ENCODE data around the gene LAP3.
A peak's percentile ranks its signal among the peaks of the same experiment; 100 is the strongest.
"Not testable (repeated sequence)": the region's sequence is repeated elsewhere in the genome, so short reads cannot be mapped to it uniquely, and the experiment has no call there.

Gene LAP3

DNA sequence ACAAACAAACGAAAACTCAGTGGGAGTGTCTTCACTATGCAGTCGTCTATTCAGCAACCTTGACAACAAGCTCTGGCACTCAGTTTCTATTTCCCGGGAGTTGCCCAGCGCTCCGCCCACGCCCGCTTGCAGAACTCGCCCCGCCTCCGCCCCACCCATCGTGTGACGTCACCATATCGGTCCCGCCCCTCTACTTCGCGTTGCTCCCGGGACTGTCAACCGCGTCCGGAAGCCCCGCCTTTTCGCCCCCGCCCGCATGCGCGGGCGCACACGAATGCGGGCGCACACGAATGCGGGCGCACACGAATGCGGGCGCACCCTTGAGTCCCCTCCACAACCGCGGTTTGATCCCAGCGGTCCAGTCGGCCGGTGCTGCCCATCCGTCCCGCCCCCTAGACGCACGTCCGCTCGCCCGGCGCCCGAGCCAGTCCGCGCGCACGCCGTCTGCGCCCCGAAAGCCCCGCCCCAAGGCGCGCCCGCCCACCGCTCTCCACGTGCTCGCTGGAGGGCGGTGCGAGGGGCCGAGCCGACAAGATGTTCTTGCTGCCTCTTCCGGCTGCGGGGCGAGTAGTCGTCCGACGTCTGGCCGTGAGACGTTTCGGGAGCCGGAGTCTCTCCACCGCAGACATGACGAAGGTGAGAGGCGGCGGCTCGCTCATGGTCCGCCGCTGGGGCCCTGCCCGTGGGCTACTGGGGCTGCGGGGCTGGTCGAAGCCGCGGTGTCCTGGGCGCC, at the start of gene LAP3:
Gene LAP3 (plus strand): TSS at position 267 of the 733 bp plus-strand sequence. CDS start 268 bp downstream, at position 535.
- peak; percentile 97 for DNase-seq (ENCODE audit: low spot score)

DNA sequence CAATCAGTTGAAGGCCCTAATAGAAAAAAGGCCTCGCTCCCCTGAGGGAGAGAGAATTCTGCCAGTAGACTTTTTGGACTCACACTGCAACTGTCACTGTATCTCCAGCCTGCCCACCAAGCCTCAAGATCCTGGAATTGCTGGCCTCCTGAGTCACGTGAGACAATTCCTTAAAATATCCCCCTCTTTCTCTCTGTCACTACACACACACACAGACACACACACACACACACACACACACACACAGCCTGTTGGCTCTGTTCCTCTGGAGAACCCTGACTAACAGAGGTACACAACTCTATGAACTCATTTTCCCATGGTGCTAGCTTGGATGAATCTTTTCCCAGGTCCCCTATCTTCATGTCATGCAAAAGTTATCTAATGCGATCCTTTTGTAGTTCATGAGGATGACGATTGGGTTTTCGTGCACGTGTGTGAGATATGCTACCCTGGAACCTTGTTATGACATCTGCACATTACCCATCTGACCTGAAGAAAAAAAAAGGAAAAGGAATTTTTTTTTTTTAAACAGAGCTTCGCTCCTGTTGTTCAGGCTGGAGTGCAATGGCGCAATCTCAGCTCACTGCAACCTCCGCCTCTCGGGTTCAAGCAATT, 48.3 kb upstream of the LAP3 start:
- DNase-seq (ENCODE audit: low spot score) = no peak

DNA sequence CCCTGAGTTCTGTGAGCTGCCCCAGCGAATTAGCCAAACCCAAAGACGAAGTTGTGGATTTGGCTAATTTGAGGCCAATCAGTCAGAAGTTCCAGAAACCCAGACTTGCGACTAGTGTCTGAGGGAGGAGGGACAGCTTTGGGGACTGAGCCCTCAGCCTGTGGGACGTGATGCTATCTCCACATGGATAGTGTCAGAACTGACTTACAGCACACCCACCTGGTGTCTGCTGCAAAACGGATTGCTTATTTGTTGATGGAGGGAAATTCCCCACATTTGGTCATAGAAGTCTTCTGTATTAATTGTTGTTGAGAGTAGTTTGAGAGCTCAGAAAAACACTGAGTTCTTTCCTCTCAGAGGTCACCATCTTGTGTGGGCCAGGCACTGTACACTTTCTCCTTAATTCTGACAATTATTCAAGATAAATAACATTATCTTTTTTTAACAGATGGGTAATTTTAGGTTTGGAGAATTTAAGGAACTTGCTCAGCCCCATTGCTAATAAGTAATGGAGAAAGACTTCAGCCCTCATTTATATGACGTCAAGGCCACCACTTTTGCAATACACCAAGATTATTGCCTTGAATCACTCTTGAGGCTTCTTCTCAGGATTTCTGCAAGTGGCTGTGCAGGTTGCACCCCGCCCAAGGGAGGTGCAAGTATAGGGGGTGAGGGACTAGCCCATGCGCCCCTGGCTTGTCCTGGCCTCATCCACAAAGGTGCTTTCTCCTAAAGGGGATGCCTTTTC, 45.3 kb upstream of the LAP3 start:
- DNase-seq (ENCODE audit: low spot score) = no peak

DNA sequence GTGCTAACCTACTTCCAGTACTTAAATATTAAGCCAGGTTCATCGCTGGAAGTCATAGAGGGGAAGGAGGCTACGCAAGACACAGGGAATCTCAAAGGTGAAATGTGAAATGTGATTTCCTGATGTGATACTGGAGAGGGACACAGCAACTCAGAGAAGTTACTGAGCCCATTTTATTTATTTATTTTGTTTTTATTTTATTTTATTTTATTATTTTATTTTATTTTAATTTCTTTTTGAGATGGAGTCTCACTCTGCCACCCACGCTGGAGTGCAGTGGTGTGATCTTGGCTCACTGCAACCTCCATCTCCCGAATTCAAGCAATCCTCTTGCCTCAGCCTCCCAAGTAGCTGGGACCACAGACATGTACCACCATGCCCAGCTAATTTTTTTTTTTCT, 42.3 kb upstream of the LAP3 start:
- no peak for DNase-seq (ENCODE audit: low spot score)

DNA sequence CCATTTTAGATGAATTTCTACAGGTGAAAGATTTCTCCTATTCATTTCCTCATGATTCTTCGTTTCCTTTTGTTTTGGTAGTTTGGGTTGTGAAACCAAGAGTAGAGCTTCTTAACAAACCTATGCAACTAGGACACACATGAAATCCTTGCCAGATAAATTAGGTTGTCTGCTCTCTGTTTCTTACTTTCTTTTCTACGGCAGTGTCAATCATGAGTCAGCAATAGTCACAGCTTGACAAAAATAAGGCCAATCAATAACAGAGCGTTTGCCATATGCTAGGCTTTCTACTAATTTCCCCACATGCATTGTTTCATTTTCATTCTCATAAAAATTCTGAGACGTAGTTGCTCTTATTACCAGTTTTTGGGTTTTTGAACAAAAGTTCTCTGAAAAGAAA, 41.8 kb upstream of the LAP3 start:
- DNase-seq (ENCODE audit: low spot score) = no peak

DNA sequence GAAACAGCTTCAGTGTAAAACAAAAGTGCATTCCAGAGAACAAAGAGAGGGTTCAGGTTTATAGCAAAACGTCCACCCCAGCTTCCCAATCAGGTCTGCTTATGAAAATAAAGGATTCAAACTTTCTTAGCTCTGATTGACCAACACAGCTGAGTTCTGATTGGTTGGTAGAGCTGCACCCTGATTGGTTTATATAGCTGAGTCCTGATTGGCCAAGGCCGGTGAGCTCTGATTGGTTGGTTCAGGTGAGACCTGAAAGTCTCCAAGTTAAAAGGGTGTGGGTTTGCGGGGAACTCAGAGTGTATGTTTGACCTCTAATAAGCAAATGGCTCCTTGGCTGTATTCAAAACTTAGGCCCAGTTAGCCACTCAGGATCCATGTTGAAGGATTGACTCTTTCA, 41.1 kb upstream of the LAP3 start:
- no peak for DNase-seq (ENCODE audit: low spot score)

DNA sequence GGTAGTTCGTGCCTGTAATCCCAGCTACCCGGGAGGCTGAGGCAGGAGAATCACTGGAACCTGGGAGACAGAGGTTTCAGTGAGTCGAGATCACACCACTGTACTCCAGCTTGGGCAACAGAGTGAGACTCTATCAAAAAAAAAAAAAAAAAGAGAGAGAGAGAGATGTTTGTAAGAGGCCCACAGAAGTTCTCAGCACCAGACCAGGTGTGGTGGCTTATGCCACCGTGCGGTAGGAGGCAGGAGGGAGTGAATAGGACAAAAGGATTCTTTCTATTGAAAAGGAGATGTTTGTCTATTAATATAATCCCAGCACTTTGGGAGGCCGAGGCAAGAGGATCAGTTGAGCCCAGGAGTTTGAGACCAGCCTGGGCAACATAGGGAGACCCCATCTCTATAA, 39.9 kb upstream of the LAP3 start:
- not testable (repeated sequence) for DNase-seq (ENCODE audit: low spot score)

DNA sequence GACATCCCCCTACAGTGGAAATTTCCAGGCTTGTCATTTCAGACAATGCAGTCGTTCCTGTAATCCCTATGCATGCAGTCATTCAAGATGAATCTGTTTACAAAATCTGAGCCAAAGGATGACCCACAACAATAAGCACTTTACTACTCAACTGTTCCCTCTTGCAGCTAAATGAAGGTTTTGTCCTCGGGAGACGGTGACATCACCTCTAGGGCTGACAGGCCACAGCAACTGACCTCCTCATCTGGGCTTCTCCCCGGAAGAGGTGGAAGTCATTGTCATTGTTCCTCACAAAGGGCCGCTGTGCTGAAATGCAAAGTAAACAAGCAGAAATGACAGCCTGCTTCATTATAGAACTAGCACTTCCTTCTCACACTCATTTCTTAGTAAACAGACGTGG, 32.8 kb upstream of the LAP3 start:
- peak; percentile 100 for DNase-seq (ENCODE audit: low spot score)

DNA sequence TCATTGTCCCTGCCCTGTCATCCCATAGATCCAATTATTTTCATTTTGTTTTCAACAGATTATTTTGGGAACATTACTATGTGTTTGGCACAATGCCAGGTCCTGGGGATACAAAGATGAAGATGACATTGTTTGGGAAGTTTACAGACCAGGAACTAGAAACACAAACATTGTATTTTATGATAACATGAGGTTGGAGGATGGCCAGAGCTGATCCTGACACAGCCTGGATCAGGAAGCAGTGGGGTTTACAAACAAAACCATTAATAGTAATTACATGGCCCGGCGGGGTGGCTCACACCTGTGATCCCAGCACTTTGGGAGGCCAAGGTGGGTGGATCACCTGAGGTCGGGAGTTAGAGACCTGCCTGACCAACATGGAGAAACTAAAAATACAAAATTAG, 32.2 kb upstream of the LAP3 start:
- DNase-seq (ENCODE audit: low spot score) = peak; percentile 91

DNA sequence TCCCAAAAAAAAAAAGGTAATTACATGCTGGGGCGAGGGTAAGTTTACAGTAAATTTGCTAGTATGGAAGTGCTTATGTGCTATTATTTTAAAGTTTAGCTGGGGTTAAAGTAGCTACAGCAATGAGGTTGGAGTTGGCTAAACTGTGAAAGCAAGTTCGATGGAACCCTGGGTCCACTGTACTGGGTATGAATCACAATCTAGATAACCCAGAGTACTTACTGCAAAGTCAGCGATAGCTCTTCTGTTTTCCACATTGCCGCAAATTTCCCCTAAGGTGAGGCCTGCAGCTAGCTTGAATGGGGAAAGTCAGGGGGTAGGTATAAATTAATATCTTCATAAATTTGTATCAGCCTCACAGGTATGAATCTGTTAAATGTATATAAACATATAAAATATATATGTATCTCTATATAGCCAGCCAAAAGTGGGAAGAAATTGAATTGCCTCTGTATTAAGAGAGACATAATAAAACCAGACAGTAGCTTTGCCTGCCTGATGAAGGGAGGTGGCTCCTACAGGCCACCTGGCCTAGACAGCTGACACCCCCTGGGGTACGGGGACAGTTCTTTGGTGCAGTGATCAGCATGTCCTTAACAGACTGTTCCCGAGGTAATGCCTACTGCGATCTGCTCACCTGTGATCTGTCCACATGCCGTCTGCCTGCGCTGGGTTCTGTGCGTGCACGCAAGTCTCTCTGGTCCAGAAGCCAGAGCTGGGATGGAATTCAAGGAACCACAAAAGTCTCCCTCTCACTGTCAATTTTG, 31.4 kb upstream of the LAP3 start:
- DNase-seq (ENCODE audit: low spot score) = peak; percentile 46

DNA sequence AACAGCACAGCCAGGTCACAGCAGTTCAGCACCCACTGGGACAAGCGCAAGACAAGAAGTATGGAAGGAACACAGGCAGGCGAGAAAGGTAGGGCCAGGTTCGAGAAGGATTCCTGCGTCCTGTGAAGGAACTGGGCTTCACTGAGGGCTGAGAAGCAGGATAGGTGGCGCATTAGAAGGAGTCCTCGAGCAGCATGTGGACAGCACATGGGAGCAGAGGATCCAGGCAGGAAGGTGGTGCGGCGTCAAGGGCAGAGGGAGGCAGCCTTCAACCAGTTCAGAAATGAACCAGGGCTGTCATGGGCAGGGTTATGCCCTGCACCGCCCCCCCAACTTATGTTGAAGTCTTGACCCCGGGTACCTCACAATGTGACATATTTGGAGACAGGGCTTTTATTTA, 30.8 kb upstream of the LAP3 start:
- no peak for DNase-seq (ENCODE audit: low spot score)

DNA sequence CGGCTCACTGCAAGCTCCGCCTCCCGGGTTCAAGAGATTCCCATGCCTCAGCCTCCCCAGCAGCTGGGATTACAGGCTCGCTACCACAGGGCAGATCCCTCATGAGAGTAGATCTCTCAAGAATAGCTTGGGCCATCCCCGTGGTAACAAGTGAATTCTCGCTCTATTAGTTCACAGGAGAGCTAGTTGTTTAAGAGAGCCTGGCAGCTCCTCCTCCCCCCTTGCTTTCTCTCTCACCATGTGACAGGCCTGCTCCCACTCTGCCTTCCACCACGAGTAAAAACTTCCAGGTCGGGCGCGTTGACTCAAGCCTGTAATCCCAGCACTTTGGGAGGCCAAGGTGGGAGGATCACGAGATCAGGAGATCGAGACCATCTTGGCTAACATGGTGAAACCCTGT, 30.3 kb upstream of the LAP3 start:
- no peak for DNase-seq (ENCODE audit: low spot score)

DNA sequence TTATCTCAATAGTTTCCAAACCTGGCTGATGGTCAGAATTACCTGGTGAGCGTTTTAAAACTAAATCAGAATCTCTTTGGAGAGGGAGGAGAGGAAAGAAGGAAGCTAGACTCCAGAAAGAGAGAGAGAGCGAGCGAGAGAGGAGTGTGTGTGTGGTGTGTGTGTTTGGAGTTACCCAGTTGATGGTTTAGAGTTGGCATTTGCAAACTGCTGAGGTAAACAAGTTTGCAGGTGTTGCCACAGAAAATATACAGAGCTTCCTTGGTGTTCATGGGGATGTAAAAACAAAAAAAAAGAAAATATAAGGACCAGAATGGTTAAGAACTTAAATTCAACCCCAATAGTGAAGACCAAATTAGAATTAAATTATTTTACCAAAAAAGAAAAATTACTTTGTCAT, 26.4 kb upstream of the LAP3 start:
- no peak for DNase-seq (ENCODE audit: low spot score)

DNA sequence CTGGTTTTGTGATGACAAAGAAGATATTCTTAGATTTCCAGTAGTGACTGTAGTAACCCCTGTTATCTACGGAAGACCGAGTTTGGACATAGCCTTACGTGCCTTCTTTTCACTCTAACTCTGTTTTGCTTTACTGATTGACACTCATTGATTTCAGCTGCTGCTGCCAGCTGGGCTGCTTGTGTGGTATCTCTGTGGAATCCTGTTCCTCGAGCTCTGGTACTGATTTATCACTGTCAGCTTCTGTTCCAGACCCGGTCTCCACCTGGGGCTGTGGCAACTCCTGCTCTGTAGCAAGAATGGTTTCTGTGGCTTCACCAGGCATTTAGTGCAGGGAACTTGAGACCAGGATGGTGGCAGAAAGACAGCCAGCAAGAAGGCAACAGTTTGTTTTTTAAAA, 24.6 kb upstream of the LAP3 start:
- no peak for DNase-seq (ENCODE audit: low spot score)

DNA sequence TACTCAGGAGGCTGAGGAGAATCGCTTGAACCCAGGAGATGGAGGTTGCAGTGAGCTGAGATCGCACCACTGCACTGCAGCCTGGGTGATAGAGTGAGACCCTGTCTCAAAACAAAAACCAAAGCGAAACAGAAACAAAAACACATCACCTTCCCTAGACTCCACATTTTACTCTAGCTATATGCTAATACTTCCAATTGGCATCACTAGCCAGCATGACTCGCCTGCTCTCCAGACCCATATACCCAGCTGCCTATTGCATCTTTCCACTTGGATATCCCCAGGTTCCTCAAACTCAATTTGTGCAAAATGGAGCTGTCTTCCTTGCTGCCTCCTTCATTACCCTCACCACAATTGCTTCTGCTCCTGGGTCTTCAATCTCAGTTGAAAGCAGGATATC, 22.4 kb upstream of the LAP3 start:
- DNase-seq (ENCODE audit: low spot score) = no peak

DNA sequence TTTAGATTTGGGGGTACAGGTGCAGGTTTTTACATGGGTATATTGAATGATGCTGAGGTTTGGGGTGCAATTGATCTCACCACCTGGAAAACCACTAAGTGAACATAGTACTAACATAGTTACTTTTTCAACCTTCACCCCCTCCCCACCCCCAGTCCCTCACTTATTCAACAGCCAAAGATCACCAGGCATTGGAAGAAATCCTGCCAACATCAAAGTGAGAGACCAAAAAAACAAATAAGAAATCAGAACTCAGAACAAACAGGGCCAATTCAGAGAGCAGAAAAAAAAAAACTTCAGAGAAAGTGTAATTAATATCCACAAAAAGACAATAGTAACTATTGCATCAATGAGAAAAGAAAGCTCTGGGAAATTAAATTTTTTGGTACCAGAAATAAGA, 20.5 kb upstream of the LAP3 start:
- DNase-seq (ENCODE audit: low spot score) = no peak

DNA sequence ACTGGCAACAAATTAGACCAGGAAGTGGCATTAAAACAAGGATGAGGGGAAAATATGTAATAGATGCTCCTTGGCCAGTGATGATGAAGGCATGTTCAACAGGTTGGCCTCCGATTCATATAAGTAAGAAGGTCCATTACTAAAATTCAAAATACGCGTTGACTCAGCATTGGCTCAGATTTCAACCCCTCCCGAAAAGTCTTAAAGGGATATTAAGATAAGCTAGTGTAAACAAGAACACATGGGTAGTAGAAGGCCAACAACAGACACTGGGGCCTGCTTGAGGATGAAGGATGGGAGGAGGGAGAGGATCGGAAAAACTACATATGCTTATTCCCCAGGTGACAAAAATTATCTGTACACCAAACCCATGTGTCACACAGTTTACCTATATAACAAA, 19.1 kb upstream of the LAP3 start:
- DNase-seq (ENCODE audit: low spot score) = no peak

DNA sequence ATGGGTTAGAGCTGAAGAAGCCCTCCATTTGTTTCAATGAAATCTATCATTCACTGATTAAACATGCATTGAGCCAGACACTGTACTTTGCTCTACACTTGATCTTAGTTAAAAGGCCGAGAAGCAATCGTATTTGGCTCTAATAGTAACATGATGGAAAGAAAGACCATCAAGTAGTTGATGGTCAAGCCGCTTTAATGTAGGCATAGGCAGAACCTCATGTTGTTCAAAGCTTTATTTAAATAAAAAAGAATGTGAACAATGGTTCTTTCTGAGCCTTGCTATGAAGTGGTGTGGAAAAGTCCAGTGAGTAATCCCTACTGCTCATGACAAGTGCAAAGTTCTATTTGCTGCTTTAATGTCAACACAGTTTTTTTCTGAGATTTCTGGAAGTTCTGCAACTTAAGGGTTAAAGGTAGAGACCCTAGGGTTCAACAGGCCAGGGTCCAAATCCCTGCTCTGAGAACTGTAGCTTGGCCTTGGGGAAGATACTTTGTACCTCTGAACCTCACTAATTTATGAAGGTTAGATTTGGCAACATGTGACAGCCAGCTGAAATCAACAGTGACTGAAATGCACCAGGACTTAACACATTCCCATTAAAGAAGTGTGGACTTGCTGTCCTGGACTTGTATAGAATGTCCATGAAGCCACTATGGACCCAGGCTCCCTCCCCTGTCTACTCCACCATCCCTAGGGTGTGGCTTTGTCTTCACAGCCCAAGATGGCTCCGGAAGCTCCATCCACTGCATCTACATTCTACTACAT, 17.9 kb upstream of the LAP3 start:
- DNase-seq (ENCODE audit: low spot score) = no peak

DNA sequence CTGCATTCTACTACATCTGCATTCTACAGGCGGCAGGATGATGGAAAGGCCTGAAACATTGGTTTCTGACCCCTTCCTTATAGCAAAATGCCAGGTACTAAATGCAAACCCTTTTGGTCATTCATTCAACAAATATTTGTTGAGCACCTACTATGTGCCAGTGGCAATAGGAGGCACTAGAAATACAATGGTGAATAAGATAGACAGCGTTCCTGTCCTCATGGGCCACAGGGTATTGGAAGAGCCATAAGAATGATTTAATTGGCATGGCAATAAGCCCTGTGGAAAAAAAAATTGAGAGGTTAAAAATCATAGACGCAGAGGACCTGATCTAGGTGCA, 17.3 kb upstream of the LAP3 start:
- DNase-seq (ENCODE audit: low spot score) = no peak

DNA sequence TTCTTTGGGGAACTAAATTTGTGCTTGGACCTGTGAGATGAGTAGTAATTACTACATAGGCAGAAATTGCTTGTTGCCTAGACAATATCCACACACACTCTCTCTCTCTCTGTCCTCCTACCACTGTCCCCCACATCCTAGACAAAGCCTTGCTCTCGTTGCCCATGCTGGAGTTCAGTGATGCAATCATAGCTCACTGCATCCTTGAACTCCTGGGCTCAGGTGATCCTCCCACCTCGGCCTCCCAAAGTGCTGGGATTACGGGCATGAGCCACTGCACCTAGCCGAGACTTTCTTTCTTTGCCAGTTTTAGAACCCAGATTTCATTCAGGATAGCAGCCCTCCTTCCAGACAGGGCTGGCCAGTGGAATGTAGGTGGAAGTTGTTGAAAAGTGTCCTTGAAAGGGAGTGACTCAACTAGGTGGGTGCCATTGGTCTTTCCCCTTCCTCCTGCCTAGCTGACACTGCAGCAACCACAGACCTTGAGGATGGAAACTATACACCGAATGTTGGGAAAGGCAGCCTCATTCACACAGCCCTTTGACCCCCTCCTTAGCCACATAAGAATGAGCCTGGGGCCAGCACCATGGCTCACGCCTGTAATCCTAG, 16.8 kb upstream of the LAP3 start:
- DNase-seq (ENCODE audit: low spot score) = no peak

DNA sequence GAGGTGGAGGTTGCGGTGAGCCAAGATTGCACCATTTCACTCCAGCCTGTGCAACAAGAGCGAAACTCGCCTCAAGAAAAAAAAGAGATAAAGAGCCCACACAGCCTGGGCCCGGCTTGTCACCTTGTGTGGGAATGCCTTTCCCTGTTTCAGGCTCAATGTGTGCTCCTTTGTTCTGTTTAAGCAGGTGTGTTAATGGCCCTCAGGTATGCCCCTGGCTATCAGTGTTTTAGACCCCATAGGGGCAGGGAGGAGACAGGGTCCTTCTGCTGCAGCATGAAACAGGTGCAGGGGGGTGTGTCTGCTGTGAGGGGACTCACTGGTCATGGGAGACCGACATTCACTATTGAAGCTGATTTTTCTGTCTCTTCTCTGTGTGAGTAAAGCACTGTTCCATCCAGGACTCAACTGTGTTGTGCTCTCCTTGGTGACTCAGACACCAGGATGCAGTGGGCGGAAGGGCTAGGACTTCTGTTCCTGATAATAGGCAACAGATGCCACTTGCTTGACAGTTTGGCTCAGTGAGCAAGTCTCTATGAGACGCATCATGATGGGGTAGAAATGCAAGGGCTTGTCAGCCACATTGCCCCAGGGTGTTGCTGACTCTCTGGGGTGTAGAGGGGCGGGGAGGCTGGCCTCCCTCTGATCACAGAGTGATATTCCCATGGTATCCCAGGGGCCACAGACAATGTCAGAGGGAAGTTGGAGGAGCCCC, 15.6 kb upstream of the LAP3 start:
- DNase-seq (ENCODE audit: low spot score) = no peak
